GM23248 (cell line): ENCODE measurements around the gene TSPAN7.

Source experiments
- EZH2 ChIP-seq: fragments of 200-600 bp; sonication (generic); IDR thresholded peaks from 2 replicates; pipeline ENCODE4 v1.6.1; 2018; ENCODE audit warnings: antibody characterized with exemption, mild to moderate bottlenecking; ENCODE audit not compliant: insufficient read depth, poor library complexity, severe bottlenecking
- EZH2phosphoT487 ChIP-seq: fragments of 200-600 bp; sonication (generic); IDR thresholded peaks from 2 replicates; pipeline ENCODE4 v1.6.1; 2018; ENCODE audit warnings: antibody characterized with exemption, moderate library complexity, mild to moderate bottlenecking, low read depth; ENCODE audit not compliant: insufficient read depth

- TF ChIP-seq EZH2 (no peak), EZH2phosphoT487 (no peak)
These were observed 93.0 kb downstream of the TSPAN7 start for GRCh38 chrX:38654302-38654701.
